Thyroid gland (tissue), 4 donors: ENCODE results near the gene CDHR3. TPM values are rescaled to one million over a fixed set of nuclear protein-coding genes. Genes with fewer than 3 reads are reported as not detected.

Experiments used
- DNase-seq, 2 donors: peaks; one replicate each; pipeline ENCODE4 v3.0.0-alpha.2; 2019
- H3K27ac ChIP-seq, 3 donors: fragments of 200-600 bp; sonication (generic); 1 replicate in 2 of 3; 2 replicates in 1 of 3; pipeline ENCODE4 v1.5.1; 2016 to 2019; ENCODE audit warnings: mild to moderate bottlenecking in 1 of 3, moderate library complexity in 1 of 3
- H3K27me3 ChIP-seq: fragments of 200-600 bp; sonication (generic); one replicate; pipeline ENCODE4 v1.5.1; 2019
- H3K36me3 ChIP-seq, 2 donors: fragments of 200-600 bp; sonication (generic); one replicate each; pipeline ENCODE4 v1.5.1; 2016 to 2019
- H3K4me1 ChIP-seq, 2 donors: fragments of 200-600 bp; sonication (generic); one replicate each; pipeline ENCODE4 v1.5.1; 2017 to 2019
- H3K4me3 ChIP-seq, 3 donors: fragments of 200-600 bp; sonication (generic); replicated peaks in 1 of 3; 1 replicate in 2 of 3; 2 replicates in 1 of 3; pipeline ENCODE4 v1.5.1; 2016; ENCODE audit warnings: mild to moderate bottlenecking in 1 of 3
- H3K9me3 ChIP-seq: fragments of 200-600 bp; sonication (generic); one replicate; pipeline ENCODE4 v1.5.1; 2017
- POLR2A ChIP-seq, 2 donors: fragments of 450-650 bp; IDR thresholded peaks; one replicate each; pipeline ENCODE4 v1.6.1; 2017; ENCODE audit warnings: antibody characterized with exemption in 2 of 2, mild to moderate bottlenecking in 2 of 2, moderate library complexity in 1 of 2
- WGBS, 2 donors: methylation state at CpG; one replicate each; pipeline ENCODE4 v1.1.5; 2017; 5-methylcytosine and 5-hydroxymethylcytosine counted together
- intact Hi-C: fragments of 100-400 bp; cut with DNase I; formaldehyde crosslinking; loops from one replicate; pipeline ENCODE4 v1.15.1; 2023
- total RNA-seq, 4 donors: library from RNA; depleted of rRNA; stranded (reverse); fragments of >200 nt; gene quantifications; one replicate each; pipeline ENCODE4 v1.2.3, GENCODE V29; 2016
- TF ChIP-seq, protein P1 (sequence below), 6 experiments: fragments of 200-600 bp in 3 of 6; fragments of 450-650 bp in 3 of 6; sonication (generic) in 3 of 6; IDR thresholded peaks; one replicate each; pipeline ENCODE4 v1.5.1; 2016 to 2019; ENCODE audit warnings: antibody characterized with exemption in 6 of 6, mild to moderate bottlenecking in 2 of 6, inconsistent platforms in 1 of 6, moderate library complexity in 1 of 6

Gene CDHR3
- total RNA-seq, 4 donors from 2014 or later = 5.8 to 8.6 (median 7.3) TPM

DNA sequence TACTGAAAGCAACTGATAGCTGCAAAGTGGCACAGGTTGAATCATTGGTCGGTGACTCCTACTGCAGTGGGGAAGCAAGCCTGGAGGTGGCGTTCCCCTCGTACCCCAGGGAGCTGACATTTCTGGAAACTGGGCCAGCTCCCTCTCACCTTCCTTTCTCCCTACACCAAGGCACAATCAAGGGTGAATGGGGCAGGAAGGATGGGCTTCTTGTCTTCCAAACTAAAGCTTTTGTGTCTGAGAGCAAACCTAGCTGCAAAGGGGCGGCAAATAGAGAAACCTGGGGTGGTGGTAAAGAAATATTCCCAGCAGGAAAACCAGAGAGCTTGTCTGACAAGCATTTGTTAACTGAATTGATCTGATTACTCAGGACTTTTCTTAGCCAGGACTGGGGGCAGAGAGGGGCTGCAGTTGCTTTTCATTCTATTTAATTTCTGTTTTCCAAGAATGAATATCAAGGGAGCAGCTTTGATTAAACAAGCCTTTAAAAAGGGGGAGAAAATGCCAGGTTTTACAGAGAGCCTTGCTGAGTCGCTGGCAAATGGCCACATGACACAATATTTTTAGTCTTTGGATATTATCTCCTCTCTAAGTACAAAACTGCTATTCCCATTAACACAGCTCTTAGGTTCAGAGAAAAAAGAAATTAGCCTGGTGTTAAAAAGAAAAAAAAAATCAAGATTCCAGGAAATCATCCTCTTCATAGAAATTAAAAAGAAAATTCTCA is 27.8 kb downstream of the CDHR3 start:
- Histone ChIP-seq H3K36me3 (no peaks in the 10 kb centered on the region), H3K27ac (peak overlapping the region in 2 of 3 donors; percentile 24 to 58)
- WGBS, 2 donors = 53 to 55% methylated on average over 5 of the region's 5 CpGs

DNA sequence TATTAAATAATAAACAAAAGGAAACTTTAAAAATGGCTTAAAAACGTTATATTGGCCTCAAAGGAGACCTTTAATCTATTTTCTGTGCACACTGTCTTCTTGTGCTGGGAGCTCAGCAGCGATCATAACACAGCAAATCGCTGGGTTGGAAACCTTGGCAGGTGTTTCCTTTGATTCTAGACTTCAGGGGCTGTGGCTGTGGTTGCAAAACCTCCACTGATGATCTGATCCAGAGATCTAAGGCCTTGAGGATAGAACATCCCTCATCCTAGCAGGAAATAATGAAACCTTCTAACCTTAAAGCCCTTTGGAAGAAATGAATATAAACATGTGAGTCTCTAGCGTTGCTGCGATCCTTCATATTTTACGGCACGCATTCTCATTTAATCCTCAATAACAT is 29.8 kb downstream of the CDHR3 start:
- intact Hi-C loops = no loop called here
- no peak for DNase-seq
- 71 to 74% methylated on average over 7 of the region's 7 CpGs for whole genome bisulfite sequencing, 2 donors

More for the DNA sequence above, 27.8 kb downstream of the CDHR3 start:
- intact Hi-C loops = no loop called here
- Histone ChIP-seq H3K9me3 (no peaks in the 10 kb centered on the region), H3K27me3 (no peaks in the 10 kb centered on the region), H3K4me1 (peaks cover 35 to 45% of the 10 kb centered on the region in 2 donors), H3K4me3 (no peak overlapping the region)
- TF ChIP-seq, protein P1, sequence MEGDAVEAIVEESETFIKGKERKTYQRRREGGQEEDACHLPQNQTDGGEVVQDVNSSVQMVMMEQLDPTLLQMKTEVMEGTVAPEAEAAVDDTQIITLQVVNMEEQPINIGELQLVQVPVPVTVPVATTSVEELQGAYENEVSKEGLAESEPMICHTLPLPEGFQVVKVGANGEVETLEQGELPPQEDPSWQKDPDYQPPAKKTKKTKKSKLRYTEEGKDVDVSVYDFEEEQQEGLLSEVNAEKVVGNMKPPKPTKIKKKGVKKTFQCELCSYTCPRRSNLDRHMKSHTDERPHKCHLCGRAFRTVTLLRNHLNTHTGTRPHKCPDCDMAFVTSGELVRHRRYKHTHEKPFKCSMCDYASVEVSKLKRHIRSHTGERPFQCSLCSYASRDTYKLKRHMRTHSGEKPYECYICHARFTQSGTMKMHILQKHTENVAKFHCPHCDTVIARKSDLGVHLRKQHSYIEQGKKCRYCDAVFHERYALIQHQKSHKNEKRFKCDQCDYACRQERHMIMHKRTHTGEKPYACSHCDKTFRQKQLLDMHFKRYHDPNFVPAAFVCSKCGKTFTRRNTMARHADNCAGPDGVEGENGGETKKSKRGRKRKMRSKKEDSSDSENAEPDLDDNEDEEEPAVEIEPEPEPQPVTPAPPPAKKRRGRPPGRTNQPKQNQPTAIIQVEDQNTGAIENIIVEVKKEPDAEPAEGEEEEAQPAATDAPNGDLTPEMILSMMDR (IDR thresholded peaks at IDR 0.05) = no peak
- TF ChIP-seq POLR2A (IDR thresholded peaks at IDR 0.05) = no peak
- peak; percentile 24 to 44 for DNase-seq

GRCh38 chr7:105996860-105997737 is 34.0 kb downstream of the CDHR3 start:
- Histone ChIP-seq H3K9me3 (no peaks in the 10 kb centered on the region), H3K27ac (no peak overlapping the region), H3K36me3 (no peaks in the 10 kb centered on the region), H3K4me1 (peaks cover 4 to 10% of the 10 kb centered on the region in 2 donors), H3K27me3 (no peaks in the 10 kb centered on the region), H3K4me3 (no peak overlapping the region)
- TF ChIP-seq, protein P1 (IDR thresholded peaks at IDR 0.05) = no peak
- TF ChIP-seq POLR2A (IDR thresholded peaks at IDR 0.05) = no peak
- WGBS, 2 donors = 59 to 73% methylated on average over 4 to 5 of the region's 5 CpGs
- intact Hi-C loops = no loop called here
- peak in 1 of 2 donors; percentile 42 for DNase-seq

More for the DNA sequence above, 29.8 kb downstream of the CDHR3 start:
- Histone ChIP-seq H3K27ac (no peak overlapping the region), H3K4me3 (no peak overlapping the region), H3K9me3 (no peaks in the 10 kb centered on the region), H3K4me1 (peaks cover 32 to 44% of the 10 kb centered on the region in 2 donors), H3K36me3 (no peaks in the 10 kb centered on the region), H3K27me3 (no peaks in the 10 kb centered on the region)
- TF ChIP-seq POLR2A (IDR thresholded peaks at IDR 0.05) = no peak

DNA sequence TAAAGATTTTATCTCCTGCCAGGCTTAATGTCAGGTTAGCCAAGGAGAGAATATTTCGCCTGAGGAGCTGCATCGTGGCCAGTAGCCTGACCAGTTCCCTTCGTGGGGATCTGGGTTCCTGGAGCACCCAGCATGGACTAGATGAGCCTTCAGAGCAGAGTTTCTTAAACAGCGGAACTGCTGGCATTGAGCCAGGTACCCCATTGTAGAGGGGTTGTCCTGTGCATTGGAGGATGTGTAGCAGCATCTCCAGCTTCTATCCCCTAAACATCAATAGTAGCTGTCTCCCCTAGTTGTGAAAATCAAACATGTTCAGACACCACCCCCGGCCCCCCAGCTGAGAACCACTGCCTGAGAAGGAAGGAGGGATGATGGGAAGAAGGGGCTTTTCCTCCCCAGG is 36.2 kb downstream of the CDHR3 start:
- Histone ChIP-seq H3K4me3 (no peak overlapping the region), H3K27me3 (no peaks in the 10 kb centered on the region), H3K36me3 (no peaks in the 10 kb centered on the region), H3K9me3 (no peaks in the 10 kb centered on the region), H3K4me1 (peaks cover 4 to 10% of the 10 kb centered on the region in 2 donors), H3K27ac (no peak overlapping the region)
- no peak for DNase-seq
- intact Hi-C loops = no loop called here
- WGBS, 2 donors = 71 to 75% methylated on average over 4 to 5 of the region's 5 CpGs
- TF ChIP-seq POLR2A (IDR thresholded peaks at IDR 0.05) = no peak
- TF ChIP-seq, protein P1 (IDR thresholded peaks at IDR 0.05) = no peak

- WGBS, 2 donors = 83 to 86% methylated on average over 7 of the region's 7 CpGs
- no peaks in the 10 kb centered on the region for H3K36me3 ChIP-seq
- no peak overlapping the region for H3K27ac ChIP-seq
- no peak overlapping the region for H3K4me3 ChIP-seq
- H3K9me3 ChIP-seq = no peaks in the 10 kb centered on the region
- intact Hi-C loops = no loop called here
- no peaks in the 10 kb centered on the region for H3K27me3 ChIP-seq
- no peak for DNase-seq
- TF ChIP-seq, protein P1 (IDR thresholded peaks at IDR 0.05) = no peak
- TF ChIP-seq POLR2A (IDR thresholded peaks at IDR 0.05) = no peak
- H3K4me1 ChIP-seq = peaks cover 4 to 10% of the 10 kb centered on the region in 2 donors
Measured at GRCh38 chr7:106001196-106001595, 38.1 kb downstream of the CDHR3 start.
